OCI-LY1 (cell line): ENCODE measurements around the gene MBNL2.

Experiments
- H2AFZ ChIP-seq: fragments of 200-600 bp; sonication (generic), shearing (Covaris generic); 2 replicates; pipeline ENCODE4 v1.6.0; 2014; ENCODE audit warnings: antibody characterized with exemption, mild to moderate bottlenecking, low read length
- H3F3A ChIP-seq: fragments of 200-600 bp; sonication (generic), shearing (Covaris generic); 2 replicates; pipeline ENCODE4 v1.6.0; 2014; ENCODE audit warnings: mild to moderate bottlenecking, antibody characterized with exemption, low read length, moderate library complexity; ENCODE audit not compliant: insufficient read depth
- H3K27ac ChIP-seq: fragments of 200-600 bp; sonication (generic); 2 replicates; pipeline ENCODE4 v1.5.1; 2014; ENCODE audit warnings: low read length, mixed run types, mild to moderate bottlenecking, low read depth; ENCODE audit not compliant: poor library complexity, severe bottlenecking
- H3K27me3 ChIP-seq: fragments of 200-600 bp; sonication (generic); 2 replicates; pipeline ENCODE4 v1.6.0; 2014; ENCODE audit warnings: antibody characterized with exemption, mild to moderate bottlenecking, low read length, moderate library complexity; ENCODE audit not compliant: insufficient read depth
- H3K36me3 ChIP-seq: fragments of 200-600 bp; sonication (generic); 2 replicates; pipeline ENCODE4 v1.6.1; 2014; ENCODE audit warnings: mild to moderate bottlenecking, antibody characterized with exemption, low read length, moderate library complexity, mixed read lengths; ENCODE audit not compliant: insufficient read depth
- H3K4me1 ChIP-seq: fragments of 200-600 bp; sonication (generic); 2 replicates; pipeline ENCODE4 v1.5.1; 2014; ENCODE audit warnings: mild to moderate bottlenecking, low read length, moderate library complexity; ENCODE audit not compliant: insufficient read depth, severe bottlenecking
- H3K4me2 ChIP-seq: fragments of 200-600 bp; sonication (generic), shearing (Covaris generic); 2 replicates; pipeline ENCODE4 v1.6.1; 2014; ENCODE audit warnings: low read length
- H3K4me3 ChIP-seq: fragments of 200-600 bp; sonication (generic); 2 replicates; pipeline ENCODE4 v1.5.1; 2014; ENCODE audit warnings: low read length, low read depth, mild to moderate bottlenecking, mixed read lengths; ENCODE audit not compliant: poor library complexity, severe bottlenecking
- H3K79me2 ChIP-seq: fragments of 200-600 bp; shearing (Covaris generic); 2 replicates; pipeline ENCODE4 v1.6.1; 2016; ENCODE audit warnings: mixed run types, low read length, mixed read lengths; ENCODE audit not compliant: insufficient read depth
- H3K9ac ChIP-seq: fragments of 200-600 bp; sonication (generic), shearing (Covaris generic); 2 replicates; pipeline ENCODE4 v1.6.1; 2014; ENCODE audit warnings: mild to moderate bottlenecking, low read length, mixed read lengths
- H3K9me2 ChIP-seq: fragments of 200-600 bp; sonication (generic), shearing (Covaris generic); 2 replicates; pipeline ENCODE4 v1.6.1; 2014; ENCODE audit warnings: low read depth, mild to moderate bottlenecking, low read length, mixed read lengths
- H3K9me3 ChIP-seq: fragments of 200-600 bp; shearing (Covaris generic); 2 replicates; pipeline ENCODE4 v1.6.1; 2014; ENCODE audit warnings: low read length, mixed read lengths
- H4K20me1 ChIP-seq: fragments of 200-600 bp; sonication (generic), shearing (Covaris generic); 2 replicates; pipeline ENCODE4 v1.6.0; 2016; ENCODE audit warnings: mild to moderate bottlenecking, low read length; ENCODE audit not compliant: insufficient read depth
- CTCF ChIP-seq: fragments of 200-600 bp; sonication (generic), shearing (Covaris generic); IDR thresholded peaks from 2 replicates; pipeline ENCODE4 v1.5.1; 2017; ENCODE audit warnings: mild to moderate bottlenecking, antibody characterized with exemption, low read length, moderate library complexity, mixed read lengths
- EZH2 ChIP-seq: fragments of 200-600 bp; sonication (generic), shearing (Covaris generic); IDR thresholded peaks from 2 replicates; pipeline ENCODE4 v1.8.0; 2017; ENCODE audit warnings: borderline replicate concordance, mixed run types, mild to moderate bottlenecking, antibody characterized with exemption, low read length, moderate library complexity, mixed read lengths

MBNL2 gene

GRCh38 chr13:97266332-97266731 lies 44.2 kb downstream of the MBNL2 start:
- Histone ChIP-seq H3K27ac (no peak overlapping the region), H3K4me2 (no peak overlapping the region), H3K79me2 (no peaks in the 10 kb centered on the region), H3K27me3 (no peaks in the 10 kb centered on the region), H3K9me2 (no peaks in the 10 kb centered on the region), H3K4me3 (no peak overlapping the region), H4K20me1 (0 out of 2 replicates have a peak, but pooled peaks cover 2% of the 10 kb centered on the region), H3K4me1 (no peaks in the 10 kb centered on the region), H2AFZ (no peak overlapping the region), H3K9me3 (no peaks in the 10 kb centered on the region), H3K9ac (no peak overlapping the region), H3K36me3 (no peaks in the 10 kb centered on the region), H3F3A (no peaks in the 10 kb centered on the region)
- TF ChIP-seq CTCF, result no peak
- TF ChIP-seq EZH2, result no peak

DNA sequence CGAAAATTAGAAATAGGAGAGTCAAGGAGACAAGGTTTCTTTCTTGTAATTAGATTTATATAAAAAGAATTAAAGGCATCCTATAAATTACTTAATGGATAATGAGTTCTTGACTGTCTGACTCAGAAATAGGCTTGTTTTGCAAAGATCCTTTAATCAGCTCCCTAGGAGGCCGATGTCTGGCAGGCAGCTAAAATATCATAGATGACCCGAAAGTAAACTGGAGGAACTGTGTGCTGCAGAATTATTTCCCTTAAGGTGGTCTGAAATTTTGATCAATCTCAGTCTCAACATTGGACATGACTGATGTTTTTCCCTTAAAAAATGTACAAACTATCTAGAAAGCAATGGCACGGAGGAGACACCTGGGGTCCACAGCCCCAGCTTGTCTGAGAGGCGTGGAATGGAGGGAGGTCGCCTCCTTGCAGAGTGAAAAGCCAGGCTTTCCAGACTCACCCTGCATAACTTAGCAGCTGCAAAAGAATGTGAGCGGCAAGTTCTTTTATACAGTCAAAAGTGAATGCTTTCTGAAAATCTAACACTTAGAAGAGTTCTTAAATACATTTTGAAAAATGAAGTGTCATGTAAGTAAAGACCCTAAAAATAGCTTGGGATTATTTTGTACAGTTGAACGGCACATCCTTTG lies 44.8 kb downstream of the MBNL2 start:
- no peaks in the 10 kb centered on the region for H3K27me3 ChIP-seq
- H4K20me1 ChIP-seq, result 0 out of 2 replicates have a peak, but pooled peaks cover 2% of the 10 kb centered on the region
- no peaks in the 10 kb centered on the region for H3F3A ChIP-seq
- TF ChIP-seq CTCF (no peak), EZH2 (no peak)
- no peaks in the 10 kb centered on the region for H3K4me1 ChIP-seq
- H3K9me3 ChIP-seq, result no peaks in the 10 kb centered on the region
- H3K9me2 ChIP-seq, result no peaks in the 10 kb centered on the region
- no peak overlapping the region for H3K27ac ChIP-seq
- H3K4me3 ChIP-seq, result no peak overlapping the region
- no peak overlapping the region for H3K9ac ChIP-seq
- no peaks in the 10 kb centered on the region for H3K79me2 ChIP-seq
- H3K4me2 ChIP-seq, result no peak overlapping the region
- no peak overlapping the region for H2AFZ ChIP-seq
- no peaks in the 10 kb centered on the region for H3K36me3 ChIP-seq

DNA sequence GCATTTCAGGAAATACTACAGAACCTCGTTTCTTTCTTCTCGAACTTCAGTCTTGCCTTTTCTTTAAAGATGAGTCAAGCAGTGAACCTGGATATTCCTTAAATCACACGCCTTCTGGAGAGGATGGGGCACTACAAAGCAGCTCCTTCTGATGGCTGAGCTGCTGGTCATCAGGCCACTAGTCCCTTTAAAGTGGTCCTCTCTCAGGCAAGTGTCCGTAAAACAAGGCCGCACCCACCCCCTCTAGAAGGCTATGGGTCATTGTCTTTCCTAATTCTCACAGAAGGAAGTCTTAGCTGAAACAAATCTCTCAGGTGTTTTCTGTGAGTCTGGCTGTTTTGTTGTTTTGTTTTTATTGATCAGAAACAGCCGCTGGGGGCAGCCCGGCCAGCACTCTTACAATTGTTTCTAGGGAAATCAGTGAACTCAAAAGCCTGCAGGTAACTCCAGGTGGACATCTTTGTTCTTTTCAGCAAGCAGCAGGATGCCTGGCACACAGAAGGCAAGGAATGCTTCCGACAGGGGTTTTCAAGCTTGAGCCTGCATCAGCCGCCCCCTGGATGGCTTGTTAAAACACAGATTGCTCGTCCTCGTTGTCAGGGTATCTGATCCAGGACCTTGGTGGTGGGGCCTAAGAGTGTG lies 45.4 kb downstream of the MBNL2 start:
- H3K36me3 ChIP-seq, result no peaks in the 10 kb centered on the region
- H3K9me3 ChIP-seq, result no peaks in the 10 kb centered on the region
- H3K9me2 ChIP-seq, result no peaks in the 10 kb centered on the region
- H4K20me1 ChIP-seq, result 0 out of 2 replicates have a peak, but pooled peaks cover 2% of the 10 kb centered on the region
- no peak for TF ChIP-seq EZH2
- TF ChIP-seq CTCF, result no peak
- no peaks in the 10 kb centered on the region for H3K79me2 ChIP-seq
- H3K27ac ChIP-seq, result no peak overlapping the region
- H3K9ac ChIP-seq, result no peak overlapping the region
- no peaks in the 10 kb centered on the region for H3K27me3 ChIP-seq
- no peak overlapping the region for H3K4me3 ChIP-seq
- H3F3A ChIP-seq, result no peaks in the 10 kb centered on the region
- no peak overlapping the region for H2AFZ ChIP-seq
- no peak overlapping the region for H3K4me2 ChIP-seq
- no peaks in the 10 kb centered on the region for H3K4me1 ChIP-seq
